HG03139 (cell line): ENCODE results near the gene PRDX1.
"Not testable (repeated sequence)": the region's sequence is repeated elsewhere in the genome, so short reads cannot be mapped to it uniquely, and the experiment has no call there.

Source experiments
- ATAC-seq: cut with Tn5 transposase; IDR thresholded peaks from one replicate; pipeline ENCODE4 v1.9.1; 2021; ENCODE audit not compliant: unreplicated experiment

PRDX1 gene

GRCh38 chr1:45507195-45507594, 14.5 kb downstream of the PRDX1 start:
- no peak for ATAC-seq

GRCh38 chr1:45503462-45504360, 18.0 kb downstream of the PRDX1 start:
- no peak for ATAC-seq

- ATAC-seq: no peak
These were observed 20.2 kb downstream of the PRDX1 start for GRCh38 chr1:45501505-45501859.

GRCh38 chr1:45499415-45499769, 22.3 kb downstream of the PRDX1 start:
- no peak for ATAC-seq

GRCh38 chr1:45498279-45498678, 23.4 kb downstream of the PRDX1 start:
- ATAC-seq: no peak

- no peak for ATAC-seq
These were observed 28.5 kb downstream of the PRDX1 start for GRCh38 chr1:45493116-45493697.

- no peak for ATAC-seq
These were observed 29.0 kb downstream of the PRDX1 start for GRCh38 chr1:45492691-45493090.

GRCh38 chr1:45491487-45492260, 30.0 kb downstream of the PRDX1 start:
- no peak for ATAC-seq

GRCh38 chr1:45490626-45491486, 30.8 kb downstream of the PRDX1 start, which contains the start of gene TESK2:
Gene TESK2 (minus strand): TSS chr1:45491163. CDS start chr1:45457785, 33,378 bp downstream.
- peak; percentile 79 for ATAC-seq

- no peak for ATAC-seq
These were observed 31.5 kb downstream of the PRDX1 start for GRCh38 chr1:45490121-45490625.

- not testable (repeated sequence) for ATAC-seq
These were observed 32.3 kb downstream of the PRDX1 start for GRCh38 chr1:45489379-45489778.

- no peak for ATAC-seq
These were observed 32.9 kb downstream of the PRDX1 start for GRCh38 chr1:45488666-45489377.

- no peak for ATAC-seq
These were observed 35.7 kb downstream of the PRDX1 start for GRCh38 chr1:45485949-45486348.

GRCh38 chr1:45479039-45479748, 42.5 kb downstream of the PRDX1 start:
- no peak for ATAC-seq

GRCh38 chr1:45478121-45478814, 43.4 kb downstream of the PRDX1 start:
- no peak for ATAC-seq

GRCh38 chr1:45477646-45478045, 44.0 kb downstream of the PRDX1 start:
- ATAC-seq: no peak

- not testable (repeated sequence) for ATAC-seq
These were observed 47.5 kb downstream of the PRDX1 start for GRCh38 chr1:45474194-45474593.

- ATAC-seq: no peak
These were observed 48.4 kb downstream of the PRDX1 start for GRCh38 chr1:45473302-45473701.
